ENCODE measurements around the gene PRXL2A.

PRXL2A gene

DNA sequence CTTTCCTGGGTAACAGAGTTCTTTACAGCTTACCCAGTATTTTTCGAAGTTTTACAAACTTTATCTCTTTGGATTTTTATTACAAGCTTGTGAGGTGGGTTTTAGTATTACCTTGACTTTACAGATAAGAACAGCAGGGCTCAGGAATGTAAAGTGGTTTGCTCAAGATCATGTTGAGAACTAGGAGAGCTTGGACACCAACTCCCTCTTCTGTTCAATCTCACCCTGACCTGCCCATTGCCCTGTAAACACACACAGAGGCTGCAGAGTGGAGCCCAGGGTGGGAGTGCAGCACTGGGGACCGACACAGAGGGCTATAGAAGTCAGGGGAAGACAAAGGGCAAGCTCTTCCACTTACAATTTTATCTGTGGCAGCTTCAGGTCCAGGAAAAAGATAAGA, 41.2 kb downstream of the PRXL2A start:
- DNase-seq (ENCODE audit: insufficient read length): no peak
- FAIRE-seq: no peak

DNA sequence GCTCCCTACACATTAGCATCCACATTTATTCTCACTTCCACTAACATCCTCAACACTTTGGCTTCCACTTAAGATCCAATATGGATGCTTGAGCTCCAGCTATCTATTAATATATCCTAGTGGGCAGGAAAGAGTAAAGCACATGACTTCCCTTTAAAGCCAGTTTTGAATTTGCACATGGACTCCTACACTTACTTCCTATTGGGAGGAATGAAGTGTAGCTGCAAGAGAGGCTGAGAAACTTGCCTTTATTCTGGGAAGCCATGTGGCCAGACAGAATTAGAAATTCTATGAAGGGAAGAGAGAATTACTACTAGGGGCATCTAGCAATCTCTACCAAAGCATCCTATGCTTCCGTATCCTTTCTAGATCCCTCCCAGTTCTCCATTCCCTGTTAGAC, 42.8 kb downstream of the PRXL2A start:
- DNase-seq (ENCODE audit: insufficient read length): no peak
- TF ChIP-seq POLR2A (IDR thresholded peaks at IDR 0.05; ENCODE audit: low read depth, low read length) (no peak), TAF1 (IDR thresholded peaks at IDR 0.05; ENCODE audit: borderline replicate concordance, low read depth, low read length) (no peak), POLR2AphosphoS5 (IDR thresholded peaks at IDR 0.05; ENCODE audit: low read depth, low read length) (no peak)
- no peak for FAIRE-seq

More for the DNA sequence above, 41.2 kb downstream of the PRXL2A start:
- TF ChIP-seq POLR2AphosphoS5 (IDR thresholded peaks at IDR 0.05; ENCODE audit: low read depth, low read length) (no peak), POLR2A (IDR thresholded peaks at IDR 0.05; ENCODE audit: low read depth, low read length) (no peak), TAF1 (IDR thresholded peaks at IDR 0.05; ENCODE audit: borderline replicate concordance, low read depth, low read length) (no peak)

DNA sequence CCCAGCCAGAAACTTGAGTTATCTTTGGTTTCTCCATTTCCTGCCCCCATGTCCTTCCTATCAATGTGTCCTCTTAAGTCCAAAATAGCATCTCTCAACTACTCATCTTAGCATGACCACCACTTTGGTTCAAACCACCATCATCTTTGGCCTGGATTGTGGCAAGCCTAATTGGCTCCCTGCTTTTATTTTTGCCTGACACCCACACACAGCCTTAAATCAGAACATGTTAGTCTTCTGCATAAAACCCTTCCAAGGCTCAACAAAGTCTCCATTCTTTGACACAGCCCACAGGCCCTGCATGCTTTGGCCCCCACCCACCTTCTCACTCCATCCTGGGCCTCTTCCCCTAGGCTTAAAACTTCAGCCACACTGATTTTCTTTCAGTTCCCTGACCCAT, 43.7 kb downstream of the PRXL2A start:
- TF ChIP-seq POLR2AphosphoS5 (IDR thresholded peaks at IDR 0.05; ENCODE audit: low read depth, low read length) (no peak), TAF1 (IDR thresholded peaks at IDR 0.05; ENCODE audit: borderline replicate concordance, low read depth, low read length) (no peak), POLR2A (IDR thresholded peaks at IDR 0.05; ENCODE audit: low read depth, low read length) (no peak)
- DNase-seq (ENCODE audit: insufficient read length) (no peak), FAIRE-seq (no peak)

DNA sequence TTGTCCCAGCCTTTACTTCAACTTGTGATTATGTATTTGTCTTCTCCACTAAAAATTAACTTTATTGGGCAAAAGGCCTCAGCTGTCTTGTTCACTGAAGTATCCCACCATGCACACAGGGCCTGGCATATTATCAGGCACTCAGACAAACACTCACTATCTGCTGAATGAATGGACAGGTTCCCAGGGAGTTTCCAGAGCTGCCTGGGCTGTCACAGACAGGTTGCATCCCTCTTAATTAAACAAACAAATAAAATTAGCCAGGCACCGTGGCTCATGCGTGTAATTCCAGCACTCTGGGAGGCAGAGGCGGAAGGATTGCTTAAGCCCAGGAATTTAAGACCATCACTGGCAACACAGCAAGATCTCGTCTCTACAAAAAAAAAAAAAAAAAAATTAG, 44.3 kb downstream of the PRXL2A start:
- no peak for DNase-seq (ENCODE audit: insufficient read length)
- no peak for FAIRE-seq
- TF ChIP-seq TAF1 (IDR thresholded peaks at IDR 0.05; ENCODE audit: borderline replicate concordance, low read depth, low read length) (no peak), POLR2AphosphoS5 (IDR thresholded peaks at IDR 0.05; ENCODE audit: low read depth, low read length) (no peak), POLR2A (IDR thresholded peaks at IDR 0.05; ENCODE audit: low read depth, low read length) (no peak)

DNA sequence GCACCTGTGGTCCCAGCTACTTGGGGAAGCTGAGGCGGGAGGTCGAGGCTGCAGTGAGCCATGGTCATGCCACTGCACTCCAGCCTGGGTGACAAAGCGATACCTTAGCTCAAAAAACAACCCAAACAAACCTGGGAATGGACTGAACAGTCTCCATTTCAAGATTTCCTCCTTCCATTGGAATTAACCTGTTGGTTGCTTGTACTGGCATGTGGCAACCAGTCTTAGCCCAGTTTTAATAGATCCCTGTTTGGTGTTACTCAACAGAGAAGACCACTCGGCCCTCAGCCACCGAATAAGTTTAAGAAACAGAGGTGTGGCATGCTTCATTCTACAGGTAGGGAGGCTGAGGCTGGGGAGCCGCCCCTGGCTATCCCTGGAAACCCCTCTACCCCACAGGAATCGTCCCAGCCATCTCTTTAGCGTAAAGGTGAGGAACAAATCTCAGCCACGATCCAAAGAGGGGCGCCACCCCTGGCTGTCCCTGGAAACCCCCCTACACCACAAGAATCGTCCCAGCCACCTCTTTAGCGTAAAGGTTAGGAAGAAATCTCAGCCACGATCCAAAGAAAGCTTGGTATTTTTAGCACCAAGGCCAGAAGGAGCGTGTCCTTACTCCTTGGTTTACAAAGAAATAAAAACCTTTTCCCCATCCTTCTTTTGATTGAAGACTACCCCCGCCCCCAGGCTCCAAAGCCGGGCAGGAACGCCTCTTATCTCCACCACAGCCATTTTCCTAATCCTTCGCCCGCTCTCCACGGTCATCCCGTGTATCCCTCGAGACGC, 44.9 kb downstream of the PRXL2A start:
- TF ChIP-seq TAF1 (IDR thresholded peaks at IDR 0.05; ENCODE audit: borderline replicate concordance, low read depth, low read length) (no peak), POLR2AphosphoS5 (IDR thresholded peaks at IDR 0.05; ENCODE audit: low read depth, low read length) (no peak), POLR2A (IDR thresholded peaks at IDR 0.05; ENCODE audit: low read depth, low read length) (no peak)
- FAIRE-seq (no peak), DNase-seq (ENCODE audit: insufficient read length) (no peak)

DNA sequence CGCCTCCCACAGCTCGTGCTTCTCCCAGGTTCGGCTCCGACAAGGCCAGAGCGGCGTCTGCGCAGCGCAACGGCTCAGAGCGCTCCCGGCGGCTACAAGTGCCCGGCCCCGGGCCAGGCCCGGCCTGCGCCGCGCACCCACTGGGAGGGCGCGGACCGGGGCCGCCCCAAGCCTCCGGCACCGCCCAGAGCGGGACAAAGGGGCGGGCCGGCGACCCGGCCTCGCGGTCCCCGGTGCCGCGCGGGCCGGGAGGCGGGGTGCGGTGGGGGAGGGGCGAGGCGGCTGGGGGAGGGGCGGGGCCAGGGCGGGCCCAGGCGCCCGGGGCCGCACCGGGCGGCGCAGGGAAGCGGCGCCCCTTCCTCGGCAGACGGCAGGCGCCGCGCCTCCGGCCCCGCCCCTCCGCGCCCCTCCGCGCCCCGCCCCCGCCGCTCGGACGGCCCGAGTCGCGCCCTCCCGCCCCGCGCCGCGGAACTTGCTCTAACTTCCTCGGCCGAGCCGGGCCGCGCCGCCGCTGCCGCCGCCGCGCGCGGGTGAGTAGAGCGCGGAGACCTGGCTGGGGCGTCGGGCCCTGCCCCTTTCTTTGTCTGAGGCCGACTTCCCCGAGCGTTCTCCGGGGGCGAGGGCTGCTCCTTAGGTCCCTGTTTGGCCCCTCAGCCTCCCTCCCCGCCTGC, 45.6 kb downstream of the PRXL2A start, which contains the start of gene TSPAN14:
Gene TSPAN14, plus strand, starts transcription at position 469 of the 671 bp plus-strand sequence. CDS start 34,924 bp downstream, outside the sequence.
- DNase-seq (ENCODE audit: insufficient read length) (peak; percentile 75), FAIRE-seq (no peak)
- no peak; the same call in 1 of the 2 replicates for TF ChIP-seq POLR2A (IDR thresholded peaks at IDR 0.05; ENCODE audit: low read depth, low read length)
- TF ChIP-seq POLR2AphosphoS5 (IDR thresholded peaks at IDR 0.05; ENCODE audit: low read depth, low read length): no peak
- no peak for TF ChIP-seq TAF1 (IDR thresholded peaks at IDR 0.05; ENCODE audit: borderline replicate concordance, low read depth, low read length)

DNA sequence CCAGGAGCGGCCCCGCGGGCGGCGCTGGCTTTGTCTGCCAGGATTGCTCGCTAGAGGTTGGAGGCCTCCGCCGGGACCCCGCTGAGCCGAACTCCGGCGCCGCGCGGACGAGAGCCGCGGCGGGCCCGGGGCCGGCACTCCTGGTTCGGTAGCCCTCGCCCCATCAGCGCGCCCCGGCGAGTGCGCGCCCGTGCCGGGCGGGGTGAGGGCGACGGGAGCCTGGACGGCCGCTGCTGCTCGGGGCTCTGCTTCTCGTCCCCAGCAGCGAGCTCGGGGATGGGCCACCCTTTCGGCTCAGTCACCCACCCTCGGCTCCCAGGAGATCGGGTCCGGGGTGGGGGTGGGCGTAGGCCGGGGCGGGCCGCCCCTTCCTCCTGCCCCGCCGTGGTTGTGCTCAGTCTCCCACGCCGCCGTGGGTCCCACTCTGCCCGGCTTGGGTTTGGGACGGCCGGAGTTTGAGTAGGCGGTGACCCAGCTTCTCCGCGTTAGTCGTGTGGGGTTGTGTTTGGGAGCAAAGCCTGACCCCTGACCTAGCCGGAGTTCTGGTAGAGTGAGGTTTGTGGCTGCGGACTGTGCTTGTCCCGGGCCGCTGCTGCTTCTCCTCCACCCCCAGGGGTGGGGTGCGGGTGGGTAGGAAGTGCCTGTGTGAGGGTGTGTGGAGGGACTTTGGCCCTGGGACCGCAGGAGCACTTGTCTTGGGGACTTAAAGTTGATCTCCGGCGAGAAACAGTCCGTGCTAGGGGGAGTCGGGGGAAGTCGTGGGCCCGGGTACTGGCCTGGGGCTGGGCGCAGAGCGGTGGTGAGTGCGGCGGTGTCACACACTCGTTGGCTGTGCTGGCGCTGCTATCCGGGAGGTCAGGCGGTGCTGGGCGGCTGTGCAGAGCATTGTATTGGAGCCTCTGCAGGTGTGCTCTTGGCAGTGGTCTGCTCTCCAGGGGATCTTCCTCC, 46.4 kb downstream of the PRXL2A start:
- TF ChIP-seq POLR2AphosphoS5 (IDR thresholded peaks at IDR 0.05; ENCODE audit: low read depth, low read length) (no peak), TAF1 (IDR thresholded peaks at IDR 0.05; ENCODE audit: borderline replicate concordance, low read depth, low read length) (no peak), POLR2A (IDR thresholded peaks at IDR 0.05; ENCODE audit: low read depth, low read length) (no peak)
- DNase-seq (ENCODE audit: insufficient read length): peak; percentile 51
- peak; percentile 50 for FAIRE-seq

DNA sequence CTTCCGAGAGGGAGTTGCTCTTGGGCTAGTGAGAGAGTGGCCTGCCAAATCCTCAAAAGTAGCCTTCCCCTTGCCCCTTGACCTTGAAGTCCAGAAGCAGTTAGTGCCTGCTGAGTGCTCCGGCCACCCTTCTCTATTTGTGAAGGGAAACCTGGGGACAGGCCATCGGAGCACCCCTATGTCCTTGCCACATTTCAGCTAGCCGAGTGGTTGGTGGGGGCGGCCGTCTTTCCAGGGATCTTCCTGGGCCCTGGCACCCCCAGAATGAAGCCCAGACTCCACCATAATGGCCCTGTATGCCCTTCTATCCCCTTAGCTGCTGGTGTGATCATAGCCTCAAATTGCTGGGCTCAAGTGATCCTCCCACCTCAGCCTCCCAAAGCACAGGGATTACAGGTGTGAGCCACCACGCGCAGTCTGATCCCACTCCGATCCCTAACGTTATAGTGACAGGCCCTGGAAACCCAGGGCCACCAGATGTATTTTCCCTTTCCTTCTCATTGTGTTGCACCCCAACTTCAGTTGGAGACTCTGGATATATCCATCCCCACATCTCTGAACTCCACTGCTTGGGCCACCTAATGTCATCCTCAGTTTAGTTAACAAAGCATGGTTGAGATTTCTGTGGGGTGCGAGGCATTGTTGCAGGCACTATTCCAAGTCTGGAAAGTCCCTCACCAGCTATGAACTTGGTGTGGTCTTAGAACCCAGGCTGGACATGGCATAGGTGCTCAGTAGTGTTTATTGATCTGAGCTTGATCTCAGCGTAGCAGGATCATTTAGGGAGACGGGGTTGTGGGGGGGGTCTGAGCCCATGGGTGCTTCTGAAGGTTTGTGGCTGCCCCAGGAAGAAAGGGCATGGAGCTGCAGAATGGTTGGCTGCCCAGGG, 47.4 kb downstream of the PRXL2A start:
- TF ChIP-seq TAF1 (IDR thresholded peaks at IDR 0.05; ENCODE audit: borderline replicate concordance, low read depth, low read length) (no peak), POLR2A (IDR thresholded peaks at IDR 0.05; ENCODE audit: low read depth, low read length) (no peak), POLR2AphosphoS5 (IDR thresholded peaks at IDR 0.05; ENCODE audit: low read depth, low read length) (no peak)
- FAIRE-seq (no peak), DNase-seq (ENCODE audit: insufficient read length) (no peak)

DNA sequence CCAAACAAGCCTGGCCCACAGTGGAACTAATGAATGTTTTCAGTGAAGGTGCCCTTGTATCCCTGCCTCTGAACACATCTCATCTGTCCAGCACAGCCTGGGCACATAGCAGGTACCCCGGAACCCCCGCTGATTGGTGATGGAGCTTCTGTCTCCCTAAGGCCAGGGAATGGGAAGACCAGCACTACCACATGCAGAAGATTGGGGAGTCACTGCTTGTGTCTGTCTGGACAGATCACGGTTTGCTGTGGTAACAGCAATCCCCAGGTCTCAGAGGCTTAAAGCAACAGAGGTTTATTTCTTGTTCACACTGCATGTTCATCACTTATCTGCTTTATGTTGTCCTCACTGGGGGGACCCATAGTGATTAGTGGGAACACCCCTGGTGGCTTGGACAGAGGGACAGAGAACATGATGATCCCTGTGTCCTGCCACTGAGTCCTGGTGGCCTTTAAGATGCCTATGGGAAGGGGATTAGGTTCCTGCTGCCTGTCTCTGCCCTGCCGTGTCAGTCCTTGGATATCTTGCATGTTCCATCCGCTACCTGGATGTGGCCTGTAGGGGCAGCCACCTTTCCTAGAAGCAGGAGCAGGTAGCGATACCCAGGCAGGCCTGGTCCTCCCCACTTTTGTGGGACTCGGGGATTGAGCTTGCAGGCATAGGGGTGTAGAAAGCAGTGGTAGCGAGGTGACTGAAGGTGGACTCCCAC, 49.4 kb downstream of the PRXL2A start:
- DNase-seq (ENCODE audit: insufficient read length) (no peak), FAIRE-seq (no peak)
- TF ChIP-seq POLR2AphosphoS5 (IDR thresholded peaks at IDR 0.05; ENCODE audit: low read depth, low read length): no peak
- no peak for TF ChIP-seq TAF1 (IDR thresholded peaks at IDR 0.05; ENCODE audit: borderline replicate concordance, low read depth, low read length)
- TF ChIP-seq POLR2A (IDR thresholded peaks at IDR 0.05; ENCODE audit: low read depth, low read length): no peak

DNA sequence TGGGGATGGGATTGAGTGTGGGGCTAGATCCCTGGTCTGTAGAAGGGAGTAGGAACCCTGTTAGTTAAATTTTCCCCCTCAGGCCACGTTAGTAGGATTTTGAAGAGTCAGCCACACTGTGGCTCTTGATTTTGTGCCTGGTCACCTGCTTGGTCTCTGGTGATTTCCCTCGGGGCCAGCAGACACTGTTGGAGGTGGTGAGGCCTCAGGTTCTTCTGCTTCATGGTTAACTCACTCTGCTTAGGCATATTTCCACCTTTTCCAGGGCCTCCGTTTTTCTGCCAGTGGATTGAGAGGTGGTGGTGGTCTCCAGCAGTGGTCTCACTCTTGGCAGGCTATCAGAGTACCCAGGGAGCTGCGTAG, 49.9 kb downstream of the PRXL2A start:
- DNase-seq (ENCODE audit: insufficient read length) (no peak), FAIRE-seq (no peak)
- TF ChIP-seq TAF1 (IDR thresholded peaks at IDR 0.05; ENCODE audit: borderline replicate concordance, low read depth, low read length) (no peak), POLR2A (IDR thresholded peaks at IDR 0.05; ENCODE audit: low read depth, low read length) (no peak), POLR2AphosphoS5 (IDR thresholded peaks at IDR 0.05; ENCODE audit: low read depth, low read length) (no peak)
